Measurements from ENCODE around the gene ZNF678.

Gene ZNF678

DNA sequence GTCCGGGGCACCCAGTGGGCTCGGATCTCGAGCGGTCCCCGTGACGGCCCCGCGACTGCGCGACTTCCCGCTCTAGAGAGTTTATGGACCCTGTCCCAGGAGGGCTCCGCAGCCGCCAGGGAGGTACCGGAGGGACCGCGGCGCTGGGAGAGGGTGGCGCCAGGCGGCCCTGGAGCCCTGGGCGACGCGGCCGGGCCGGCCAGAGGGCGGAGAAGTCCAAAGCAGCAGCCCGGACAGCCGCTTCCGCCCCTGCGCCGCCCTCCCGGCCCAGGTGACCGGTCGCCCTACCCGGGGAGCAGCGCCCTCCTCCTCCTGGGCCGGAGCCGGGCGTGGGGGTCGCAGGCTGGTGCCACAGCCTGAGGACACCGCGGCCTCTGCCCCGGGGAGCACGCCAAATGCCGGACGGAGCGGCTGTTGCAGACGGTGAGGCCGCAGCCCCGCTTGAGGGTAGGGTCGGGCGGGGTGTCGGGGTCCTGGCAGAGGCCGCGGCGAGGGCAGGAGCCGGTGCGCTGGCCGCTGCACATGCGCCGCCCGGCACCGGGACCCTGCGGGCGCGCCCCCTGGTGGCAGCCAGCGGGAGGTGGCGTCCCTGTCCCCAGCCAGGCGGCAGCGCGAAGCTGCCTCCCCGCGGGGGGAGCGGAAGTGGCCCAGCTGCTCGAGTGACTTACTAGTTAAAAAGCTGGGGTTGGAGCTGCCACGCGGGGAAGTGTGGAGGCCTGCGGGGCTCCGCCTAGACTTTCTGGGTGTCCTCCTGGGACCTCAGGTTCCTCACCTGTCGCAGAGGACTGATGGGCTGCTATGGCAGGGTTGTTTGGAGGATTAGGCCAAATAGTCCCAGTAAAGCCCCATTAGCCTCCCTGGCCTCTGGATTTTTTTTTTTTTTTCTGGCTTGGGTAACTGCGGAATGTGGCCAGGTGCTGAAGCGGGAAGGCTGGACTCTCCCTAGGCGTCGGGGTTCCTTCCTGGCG, 20.9 kb upstream of the ZNF678 start:
- H3K9ac ChIP-seq (ENCODE audit: insufficient read length): no peak overlapping the region
- H3K27ac ChIP-seq: no peak overlapping the region
- TF ChIP-seq POLR2AphosphoS5 (IDR thresholded peaks at IDR 0.05; ENCODE audit: borderline replicate concordance, low read depth, low read length) (no peak), FOXP2 (optimal IDR thresholded peaks at IDR 0.05; ENCODE audit: control extremely low read depth, extremely low read length, insufficient read depth) (no peak), EZH2 (IDR thresholded peaks at IDR 0.05) (no peak)
- no peaks in the 10 kb centered on the region for H3K9me3 ChIP-seq (ENCODE audit: low read depth, low read length)
- no peaks in the 10 kb centered on the region for H3K36me3 ChIP-seq (ENCODE audit: insufficient read depth, low read length)
- no peak overlapping the region for H3K4me3 ChIP-seq
- no peak for DNase-seq (ENCODE audit: low read depth, low spot score)

DNA sequence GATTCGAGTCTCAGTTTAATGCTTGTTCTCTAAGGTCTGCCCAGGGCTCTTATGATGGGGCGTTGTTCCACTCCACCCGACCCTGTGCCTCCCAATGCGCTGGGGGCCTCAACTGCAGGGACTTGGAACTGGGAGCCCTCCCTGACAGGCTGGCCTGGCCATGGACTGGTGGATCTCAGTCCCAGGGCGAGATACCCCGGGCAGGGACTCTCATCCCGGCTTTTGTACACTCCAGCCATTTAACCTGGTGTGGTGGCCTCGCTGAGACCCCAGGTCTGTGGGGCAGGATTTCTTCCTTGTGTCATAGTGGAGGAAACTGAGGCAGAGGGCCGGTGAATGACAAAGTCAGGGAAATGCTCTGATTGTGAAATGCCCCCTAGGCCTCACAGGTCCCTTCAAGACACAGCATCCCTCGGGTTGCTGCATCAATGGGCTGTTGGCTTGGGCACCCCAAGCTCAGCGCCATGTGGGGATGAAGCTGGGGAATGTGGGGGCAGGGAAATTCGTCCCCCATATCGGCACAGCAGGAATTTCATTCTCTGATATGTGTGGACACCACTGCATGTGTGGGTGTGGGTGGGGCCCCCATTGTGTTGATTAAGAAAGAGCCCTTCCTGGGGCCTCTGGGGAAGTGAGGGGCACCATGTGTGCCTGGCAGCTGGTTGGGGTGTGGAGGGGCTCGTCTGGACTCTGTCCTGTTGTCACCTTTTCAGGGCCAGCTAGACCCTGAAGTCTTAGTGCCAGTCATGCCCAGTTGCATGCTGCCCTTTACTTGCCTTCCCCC, 19.9 kb upstream of the ZNF678 start:
- Histone ChIP-seq H3K9ac (ENCODE audit: insufficient read length) (no peak overlapping the region), H3K9me3 (ENCODE audit: low read depth, low read length) (no peaks in the 10 kb centered on the region), H3K4me3 (no peak overlapping the region), H3K36me3 (ENCODE audit: insufficient read depth, low read length) (no peaks in the 10 kb centered on the region), H3K27ac (no peak overlapping the region)
- TF ChIP-seq FOXP2 (optimal IDR thresholded peaks at IDR 0.05; ENCODE audit: control extremely low read depth, extremely low read length, insufficient read depth) (no peak), POLR2AphosphoS5 (IDR thresholded peaks at IDR 0.05; ENCODE audit: borderline replicate concordance, low read depth, low read length) (no peak), EZH2 (IDR thresholded peaks at IDR 0.05) (no peak)
- DNase-seq (ENCODE audit: low read depth, low spot score): no peak

DNA sequence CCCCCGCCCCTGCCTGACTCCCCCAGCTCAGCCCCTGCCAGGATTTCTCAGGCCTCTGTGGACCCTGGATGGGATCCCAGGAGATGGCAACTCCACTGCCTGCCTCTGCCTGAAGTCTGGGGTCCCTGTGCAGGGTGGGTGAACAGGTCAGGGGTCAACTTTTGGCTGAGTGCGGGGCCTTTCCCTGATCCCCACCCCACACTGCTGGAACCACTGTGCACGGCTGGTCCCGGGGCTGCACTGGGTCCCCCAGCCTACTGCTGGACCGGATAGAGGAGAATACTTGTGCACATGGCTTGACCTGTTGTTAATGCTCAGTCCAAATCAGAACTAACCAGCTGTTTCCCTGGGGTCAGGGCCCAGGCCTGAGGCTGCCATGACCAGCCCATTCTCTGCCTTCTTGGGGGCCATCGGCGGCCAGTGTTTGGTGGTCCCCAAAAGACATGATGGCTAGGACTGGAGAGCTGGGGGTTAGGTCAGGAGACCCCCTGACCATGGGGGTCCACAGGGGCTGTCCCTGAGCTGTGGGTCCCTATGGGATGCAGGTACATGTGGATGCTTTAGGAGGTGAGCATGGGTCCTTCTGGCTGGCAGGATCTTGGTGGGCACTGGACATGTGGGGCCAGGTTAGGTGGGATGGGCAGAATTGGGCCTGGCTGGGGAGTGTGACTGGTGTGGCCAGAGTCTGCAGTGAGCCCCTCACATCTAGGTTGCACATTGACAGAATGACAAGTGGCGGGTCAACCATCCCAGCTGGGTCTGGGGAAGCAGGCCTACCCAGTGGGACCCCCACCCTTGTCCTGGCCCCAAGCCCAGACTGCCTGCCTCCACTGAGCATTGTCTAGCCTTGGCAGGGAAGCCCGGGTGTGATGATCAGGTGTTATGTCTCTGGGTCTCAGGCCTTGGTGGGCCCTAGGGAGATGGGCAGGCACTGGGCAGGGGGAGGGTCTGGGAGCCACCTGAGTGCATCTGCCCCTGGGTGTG, 19.0 kb upstream of the ZNF678 start:
- Histone ChIP-seq H3K9me3 (ENCODE audit: low read depth, low read length) (no peaks in the 10 kb centered on the region), H3K36me3 (ENCODE audit: insufficient read depth, low read length) (no peaks in the 10 kb centered on the region), H3K27ac (no peak overlapping the region), H3K9ac (ENCODE audit: insufficient read length) (no peak overlapping the region), H3K4me3 (no peak overlapping the region)
- no peak for TF ChIP-seq EZH2 (IDR thresholded peaks at IDR 0.05)
- no peak for TF ChIP-seq FOXP2 (optimal IDR thresholded peaks at IDR 0.05; ENCODE audit: control extremely low read depth, extremely low read length, insufficient read depth)
- no peak for TF ChIP-seq POLR2AphosphoS5 (IDR thresholded peaks at IDR 0.05; ENCODE audit: borderline replicate concordance, low read depth, low read length)
- DNase-seq (ENCODE audit: low read depth, low spot score): no peak

DNA sequence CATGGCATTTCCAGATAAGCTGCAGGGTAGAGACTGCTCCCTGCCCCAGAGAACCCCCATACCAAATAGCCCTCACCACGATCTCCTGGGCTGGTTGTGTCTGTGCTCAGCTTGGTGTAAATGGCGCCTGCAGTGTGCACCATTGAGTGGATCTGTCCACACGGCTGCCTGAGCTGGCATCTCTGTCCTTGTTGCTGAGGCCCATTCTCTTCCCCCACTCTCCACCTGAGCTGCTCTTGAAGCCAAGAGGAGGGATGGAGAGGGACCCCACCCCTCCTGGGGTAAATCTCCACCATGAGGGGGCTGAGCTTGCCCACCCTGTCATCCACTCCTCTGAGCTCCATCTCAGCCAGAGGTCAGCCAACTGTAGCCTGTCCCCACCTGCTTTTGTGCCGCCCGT, 18.0 kb upstream of the ZNF678 start:
- no peak for DNase-seq (ENCODE audit: low read depth, low spot score)
- Histone ChIP-seq H3K9me3 (ENCODE audit: low read depth, low read length) (no peaks in the 10 kb centered on the region), H3K4me3 (no peak overlapping the region), H3K9ac (ENCODE audit: insufficient read length) (no peak overlapping the region), H3K27ac (no peak overlapping the region), H3K36me3 (ENCODE audit: insufficient read depth, low read length) (no peaks in the 10 kb centered on the region)
- no peak for TF ChIP-seq FOXP2 (optimal IDR thresholded peaks at IDR 0.05; ENCODE audit: control extremely low read depth, extremely low read length, insufficient read depth)
- no peak for TF ChIP-seq POLR2AphosphoS5 (IDR thresholded peaks at IDR 0.05; ENCODE audit: borderline replicate concordance, low read depth, low read length)
- no peak for TF ChIP-seq EZH2 (IDR thresholded peaks at IDR 0.05)

DNA sequence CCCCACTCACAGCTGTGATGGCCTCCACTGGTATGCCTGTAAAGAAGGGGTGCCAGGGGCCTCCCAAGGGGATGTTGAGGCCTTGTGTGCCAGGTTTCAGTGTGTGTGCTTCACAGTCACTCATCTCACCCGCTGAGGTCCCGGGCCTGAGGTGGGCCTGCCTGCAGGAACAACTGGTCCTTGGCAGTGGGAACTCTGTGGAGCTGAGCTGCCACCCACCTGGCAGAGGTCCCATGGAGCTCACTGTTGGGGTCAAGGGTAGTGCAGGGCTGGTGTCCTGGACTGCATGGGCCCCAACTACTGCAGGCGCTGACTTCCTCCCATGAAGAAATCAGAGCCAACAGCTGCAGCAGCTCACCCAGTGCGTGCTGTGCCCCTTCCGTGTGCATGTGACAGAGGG, 17.3 kb upstream of the ZNF678 start:
- H3K9ac ChIP-seq (ENCODE audit: insufficient read length): no peak overlapping the region
- no peak overlapping the region for H3K4me3 ChIP-seq
- no peak for TF ChIP-seq POLR2AphosphoS5 (IDR thresholded peaks at IDR 0.05; ENCODE audit: borderline replicate concordance, low read depth, low read length)

DNA sequence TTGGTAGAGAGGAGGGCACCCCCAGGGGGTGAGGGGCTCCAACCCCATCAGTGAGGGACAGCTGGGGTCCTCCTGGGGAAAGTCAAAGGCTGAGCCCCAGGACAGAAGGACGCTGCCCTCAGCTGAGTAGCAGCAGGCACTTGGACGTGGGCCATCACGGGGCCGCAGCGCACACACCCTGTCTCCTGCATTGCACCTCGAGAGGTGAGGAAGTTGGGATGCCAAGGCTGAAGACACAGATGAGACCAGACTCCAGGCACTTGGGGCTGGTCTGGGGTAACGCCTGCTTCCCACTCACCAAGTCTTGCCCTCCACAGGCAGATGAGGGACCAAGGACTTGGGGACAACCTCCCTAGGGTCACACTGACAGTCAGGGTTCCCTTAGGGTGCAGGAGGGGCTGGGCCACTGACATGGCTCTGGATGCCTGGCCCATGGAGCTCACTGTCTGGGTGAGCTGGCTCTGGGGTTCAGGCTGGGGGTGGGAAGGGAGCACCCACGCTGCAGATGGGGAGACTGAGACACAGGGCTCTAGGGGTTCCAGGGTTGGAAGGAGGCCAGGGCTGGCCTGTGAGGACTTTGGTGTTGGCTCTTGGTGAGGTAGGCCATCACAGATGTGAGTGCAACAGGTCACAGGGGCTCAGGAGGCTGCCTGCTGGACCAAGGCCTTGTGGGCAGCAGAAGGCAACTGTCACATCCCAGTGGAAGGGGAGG, 16.6 kb upstream of the ZNF678 start:
- Histone ChIP-seq H3K9me3 (ENCODE audit: low read depth, low read length) (no peaks in the 10 kb centered on the region), H3K36me3 (ENCODE audit: insufficient read depth, low read length) (no peaks in the 10 kb centered on the region), H3K9ac (ENCODE audit: insufficient read length) (no peak overlapping the region), H3K27ac (no peak overlapping the region), H3K4me3 (no peak overlapping the region)
- TF ChIP-seq FOXP2 (optimal IDR thresholded peaks at IDR 0.05; ENCODE audit: control extremely low read depth, extremely low read length, insufficient read depth): no peak
- TF ChIP-seq EZH2 (IDR thresholded peaks at IDR 0.05): no peak
- no peak for TF ChIP-seq POLR2AphosphoS5 (IDR thresholded peaks at IDR 0.05; ENCODE audit: borderline replicate concordance, low read depth, low read length)
- no peak for DNase-seq (ENCODE audit: low read depth, low spot score)

More for the DNA sequence above, 17.3 kb upstream of the ZNF678 start:
- H3K27ac ChIP-seq: no peak overlapping the region
- no peak for DNase-seq (ENCODE audit: low read depth, low spot score)
- H3K36me3 ChIP-seq (ENCODE audit: insufficient read depth, low read length): no peaks in the 10 kb centered on the region
- H3K9me3 ChIP-seq (ENCODE audit: low read depth, low read length): no peaks in the 10 kb centered on the region

DNA sequence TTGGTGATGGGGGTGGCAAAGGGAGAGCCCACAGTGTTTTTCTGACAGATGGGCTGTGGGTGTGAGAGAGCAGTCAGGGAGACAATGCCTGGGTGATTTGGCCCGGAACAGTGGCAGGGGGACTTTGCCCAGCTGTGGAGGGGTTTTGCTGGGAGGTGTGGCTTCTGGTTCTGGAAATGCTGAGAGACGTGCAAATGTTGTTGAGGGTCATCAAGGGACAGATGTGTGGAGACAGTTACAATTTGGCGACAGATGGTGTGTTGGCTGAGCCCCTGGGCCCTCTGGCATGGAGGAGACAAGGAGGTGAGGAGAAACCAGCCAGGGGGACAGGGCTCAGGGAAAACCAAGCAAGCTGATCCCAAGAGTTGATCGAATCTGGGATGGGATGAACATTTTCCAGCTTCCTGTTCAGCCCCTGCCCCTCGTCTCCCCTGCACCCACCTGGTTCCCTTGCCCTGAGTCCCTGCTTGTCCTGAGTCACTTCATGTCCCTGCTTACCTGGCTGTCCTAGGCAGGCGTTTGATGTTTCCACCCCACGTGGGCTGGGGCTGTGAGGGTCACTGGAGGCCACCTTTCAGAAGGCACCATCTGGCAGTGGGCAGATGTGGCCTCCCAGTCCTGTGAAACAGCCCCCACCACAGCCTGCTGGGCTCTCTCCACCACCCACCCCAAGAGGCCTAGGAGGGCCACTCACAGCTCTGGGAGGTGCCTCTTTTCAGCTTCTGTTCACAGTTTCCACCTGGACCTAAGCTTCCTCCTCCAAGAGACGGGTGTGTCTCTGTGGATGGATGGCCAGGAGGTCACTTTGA, 15.8 kb upstream of the ZNF678 start:
- Histone ChIP-seq H3K9me3 (ENCODE audit: low read depth, low read length) (no peaks in the 10 kb centered on the region), H3K4me3 (no peak overlapping the region), H3K27ac (no peak overlapping the region), H3K9ac (ENCODE audit: insufficient read length) (no peak overlapping the region), H3K36me3 (ENCODE audit: insufficient read depth, low read length) (no peaks in the 10 kb centered on the region)
- TF ChIP-seq FOXP2 (optimal IDR thresholded peaks at IDR 0.05; ENCODE audit: control extremely low read depth, extremely low read length, insufficient read depth) (no peak), POLR2AphosphoS5 (IDR thresholded peaks at IDR 0.05; ENCODE audit: borderline replicate concordance, low read depth, low read length) (no peak), EZH2 (IDR thresholded peaks at IDR 0.05) (no peak)
- no peak for DNase-seq (ENCODE audit: low read depth, low spot score)

Data from SK-N-MC (cell line).